Endothelial cell of umbilical vein (primary cell): ENCODE measurements around the gene SLC5A12. TPM values are rescaled to one million over a fixed set of nuclear protein-coding genes. Genes with fewer than 3 reads are reported as not detected.

ENCODE experiments used
- BruUV-seq: library from RNA; stranded (reverse); fragments of 400-500 nt; replicated peaks from 2 replicates; lab custom pipeline; 2021; lab: Mats Ljungman, UMichigan
- CTCF ChIA-PET: fragments of 300-600, 350-600 bp; sonication (Branson Sonifier 250); formaldehyde crosslinking; loops from one replicate; lab custom pipeline; 2021; ENCODE audit warnings: antibody characterized with exemption, inconsistent platforms; lab: Charles Lee
- POLR2A ChIA-PET: fragments of 300-600, 350-600 bp; sonication (Branson Sonifier 250); formaldehyde crosslinking; loops from one replicate; lab custom pipeline; 2021; ENCODE audit warnings: antibody characterized with exemption, inconsistent platforms; lab: Charles Lee
- DNase-seq: peaks from one replicate; pipeline ENCODE4 v3.0.0-alpha.2; 2011; ENCODE audit warnings: low read depth, low spot score
- FAIRE-seq: peaks from 2 replicates; lab custom pipeline; 2011; peaks lifted over from hg19 to GRCh38; lab: Jason Lieb, UNC
- H2AFZ ChIP-seq: 2 replicates; pipeline ENCODE4 v1.6.0; 2012; ENCODE audit warnings: low read depth, low read length, control low read depth, inconsistent platforms
- H3K27ac ChIP-seq: 2 replicates; pipeline ENCODE4 v1.5.1; 2011; ENCODE audit warnings: low read depth, mild to moderate bottlenecking, control low read depth, low read length, moderate library complexity; ENCODE audit not compliant: insufficient read depth
- H3K27me3 ChIP-seq, 2 experiments: 2 replicates each; pipeline versions ENCODE4 v1.6.0 to v1.6.1; 2011; ENCODE audit warnings: low read length in 2 of 2, mixed read lengths in 1 of 2; ENCODE audit not compliant: control insufficient read depth in 2 of 2, insufficient read depth in 2 of 2
- H3K36me3 ChIP-seq, 2 experiments: 2 replicates in 1 of 2; 3 replicates in 1 of 2; pipeline ENCODE4 v1.5.1; 2011; ENCODE audit warnings: low read length in 2 of 2, mild to moderate bottlenecking in 1 of 2, moderate library complexity in 1 of 2; ENCODE audit not compliant: control insufficient read depth in 2 of 2, insufficient read depth in 2 of 2; ENCODE audit errors: extremely low read depth in 1 of 2
- H3K4me1 ChIP-seq: 3 replicates; pipeline ENCODE4 v1.5.1; 2011; ENCODE audit warnings: mild to moderate bottlenecking, low read length; ENCODE audit not compliant: control insufficient read depth, insufficient read depth; ENCODE audit errors: extremely low read depth
- H3K4me2 ChIP-seq: 2 replicates; pipeline ENCODE4 v1.6.1; 2011; ENCODE audit warnings: low read length, control low read depth, mixed read lengths; ENCODE audit not compliant: insufficient read depth
- H3K4me3 ChIP-seq, 3 experiments: fragments of 200-600 bp in 1 of 3; sonication (generic), shearing (Covaris generic) in 1 of 3; replicated peaks in 1 of 3; 2 replicates each; pipeline ENCODE4 v1.5.1; 2011 to 2016; ENCODE audit warnings: control low read depth in 3 of 3, low read length in 3 of 3, mild to moderate bottlenecking in 2 of 3, inconsistent platforms in 1 of 3, low read depth in 1 of 3, moderate library complexity in 1 of 3; ENCODE audit not compliant: insufficient read depth in 1 of 3
- H3K79me2 ChIP-seq: 2 replicates; pipeline ENCODE4 v1.6.0; 2012; ENCODE audit warnings: low read length, inconsistent platforms; ENCODE audit not compliant: control insufficient read depth, insufficient read depth
- H3K9ac ChIP-seq: replicated peaks from 2 replicates; pipeline ENCODE3; 2011; ENCODE audit warnings: low read length, control low read depth; ENCODE audit not compliant: insufficient read depth; ENCODE audit errors: extremely low read depth
- H3K9me1 ChIP-seq: replicated peaks from 3 replicates; pipeline ENCODE4 v1.6.0; 2011; ENCODE audit warnings: mild to moderate bottlenecking, low read length; ENCODE audit not compliant: control insufficient read depth, insufficient read depth; ENCODE audit errors: extremely low read depth
- H3K9me3 ChIP-seq: replicated peaks from 2 replicates; pipeline ENCODE4 v1.5.1; 2012; ENCODE audit warnings: low read length, inconsistent platforms; ENCODE audit not compliant: control insufficient read depth, insufficient read depth
- H4K20me1 ChIP-seq: replicated peaks from 2 replicates; pipeline ENCODE3; 2011; ENCODE audit warnings: mild to moderate bottlenecking, low read length; ENCODE audit not compliant: control insufficient read depth, insufficient read depth; ENCODE audit errors: extremely low read depth
- EZH2 ChIP-seq: IDR thresholded peaks from 2 replicates; pipeline ENCODE4 v1.6.1; 2012; ENCODE audit warnings: borderline replicate concordance, low read depth, mild to moderate bottlenecking, moderate library complexity, low read length, inconsistent platforms; ENCODE audit not compliant: severe bottlenecking
- FOS ChIP-seq: IDR thresholded peaks from 2 replicates; pipeline ENCODE4 v1.6.1; 2011; ENCODE audit warnings: mild to moderate bottlenecking, low read length, moderate library complexity, borderline replicate concordance; ENCODE audit not compliant: insufficient read depth
- GATA2 ChIP-seq: IDR thresholded peaks from 2 replicates; pipeline ENCODE4 v1.7.0; 2011; ENCODE audit warnings: low read depth, mild to moderate bottlenecking, moderate library complexity, mixed read lengths, low read length; ENCODE audit not compliant: insufficient read length, insufficient read depth
- JUN ChIP-seq: IDR thresholded peaks from 2 replicates; pipeline ENCODE4 v1.6.1; 2011; ENCODE audit warnings: borderline replicate concordance, low read depth; ENCODE audit not compliant: insufficient read length, insufficient read depth
- MAX ChIP-seq: IDR thresholded peaks from 2 replicates; pipeline ENCODE4 v1.6.1; 2011; ENCODE audit not compliant: insufficient read depth, insufficient read length
- MYC ChIP-seq: IDR thresholded peaks from one replicate; pipeline ENCODE4 v1.6.1; 2011; ENCODE audit warnings: mild to moderate bottlenecking, low read depth, low read length
- POLR2A ChIP-seq: IDR thresholded peaks from 2 replicates; pipeline ENCODE4 v1.6.1; 2012; ENCODE audit warnings: low read depth, mild to moderate bottlenecking, control low read depth, low read length
- POLR2AphosphoS5 ChIP-seq: IDR thresholded peaks from 2 replicates; pipeline ENCODE4 v1.6.1; 2012; ENCODE audit warnings: low read depth, mild to moderate bottlenecking, control low read depth, low read length, moderate library complexity; ENCODE audit not compliant: insufficient read depth
- dilution Hi-C: fragments of 300-500 bp; cut with MboI; formaldehyde crosslinking; loops from one replicate; pipeline ENCODE4 v1.15.0; 2019; ENCODE audit warnings: low sequenced_read_pairs; ENCODE audit not compliant: extremely low pct_ligation_motif_present
- intact Hi-C: fragments of 100-400 bp; cut with micrococcal nuclease; formaldehyde crosslinking; loops from one replicate; pipeline ENCODE4 v1.10.0; 2022
- polyA plus RNA-seq, 4 experiments: library from polyadenylated mRNA; depleted of rRNA in 3 of 4; stranded (reverse) in 3 of 4; unstranded in 1 of 4; fragments of >200 nt; gene quantifications; 2 replicates each; pipeline versions ENCODE4 v1.2.1 to v1.2.3, GENCODE V29; 2011 to 2012; ENCODE audit warnings: missing spikeins in 1 of 4
- total RNA-seq: library from RNA; stranded (reverse); gene quantifications from 2 replicates; pipeline ENCODE4 v1.2.3, GENCODE V29; 2021
- TF ChIP-seq, protein P1 (sequence below), 2 donors: IDR thresholded peaks; 1 replicate in 1 of 2; 2 replicates in 1 of 2; pipeline ENCODE4 v1.5.1; 2011; ENCODE audit warnings: low read length in 2 of 2, mild to moderate bottlenecking in 2 of 2, moderate library complexity in 2 of 2, control low read depth in 1 of 2, inconsistent platforms in 1 of 2, low read depth in 1 of 2; ENCODE audit not compliant: insufficient read depth in 1 of 2; ENCODE audit errors: extremely low read depth in 1 of 2

Gene SLC5A12
- total and polyA plus RNA-seq, 2 donors (not counting 3 experiments of a cell fraction or from before 2014, with no cell fraction given), result not detected

DNA sequence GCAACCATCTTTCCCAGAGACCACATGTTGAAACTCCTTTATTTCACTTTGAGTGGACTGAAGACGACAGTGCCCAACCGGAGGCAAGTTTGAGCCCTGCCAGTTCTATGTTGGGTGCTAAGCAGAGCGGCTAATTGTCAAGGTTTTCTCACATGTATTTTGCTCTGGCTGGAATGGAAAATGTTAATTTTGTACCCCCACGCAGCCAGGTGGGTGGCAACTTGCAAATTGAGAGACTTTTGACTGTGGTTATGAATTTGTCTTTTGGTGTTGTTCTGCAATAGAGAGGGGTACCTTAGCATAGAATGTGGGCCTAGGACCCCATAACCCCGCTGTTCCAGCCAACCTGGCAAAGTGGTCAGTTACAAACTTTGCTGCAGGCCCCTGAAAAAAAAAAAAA is 42.5 kb upstream of the SLC5A12 start:
- no peak overlapping the region for H2AFZ ChIP-seq
- FAIRE-seq, result no peak
- no peaks in the 10 kb centered on the region for H3K36me3 ChIP-seq
- dilution Hi-C loops, result no loop called here
- no peaks in the 10 kb centered on the region for H3K4me1 ChIP-seq
- no peak for DNase-seq
- intact Hi-C loops, result no loop called here
- H4K20me1 ChIP-seq, result no peaks in the 10 kb centered on the region
- H3K79me2 ChIP-seq, result no peaks in the 10 kb centered on the region
- no peak for TF ChIP-seq EZH2
- CTCF ChIA-PET, result no interaction called here
- no peak overlapping the region for H3K27ac ChIP-seq
- no peaks in the 10 kb centered on the region for H3K9me1 ChIP-seq
- POLR2A ChIA-PET, result no interaction called here
- no TSS peak for BruUV-seq
- H3K9me3 ChIP-seq, result no peaks in the 10 kb centered on the region
- H3K4me2 ChIP-seq, result no peak overlapping the region
- H3K4me3 ChIP-seq, result no peak overlapping the region
- no peak overlapping the region for H3K9ac ChIP-seq
- no peaks in the 10 kb centered on the region for H3K27me3 ChIP-seq

DNA sequence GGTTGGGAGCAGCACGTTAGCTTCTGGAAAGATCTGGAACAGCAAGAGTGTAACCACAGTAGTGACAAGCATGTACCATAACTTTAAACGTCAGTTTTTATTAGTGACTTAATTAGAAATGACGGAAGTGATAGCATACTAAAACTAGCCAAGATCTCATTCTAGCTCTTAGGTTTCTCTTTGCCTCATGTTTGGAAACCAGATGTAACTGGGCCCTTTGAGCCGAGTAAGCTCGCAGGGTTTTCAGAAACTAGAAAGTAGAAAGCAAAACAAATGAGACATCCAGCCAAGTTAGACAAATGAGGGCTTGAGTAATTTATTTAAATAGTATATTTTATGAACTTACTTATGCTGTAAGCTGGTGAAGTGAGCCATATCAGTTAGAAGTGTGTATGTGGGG is 40.2 kb upstream of the SLC5A12 start:
- TF ChIP-seq JUN (no peak), FOS (no peak), POLR2A (no peak), POLR2AphosphoS5 (no peak), GATA2 (no peak), MAX (no peak), EZH2 (no peak), MYC (no peak)
- TF ChIP-seq, protein P1, sequence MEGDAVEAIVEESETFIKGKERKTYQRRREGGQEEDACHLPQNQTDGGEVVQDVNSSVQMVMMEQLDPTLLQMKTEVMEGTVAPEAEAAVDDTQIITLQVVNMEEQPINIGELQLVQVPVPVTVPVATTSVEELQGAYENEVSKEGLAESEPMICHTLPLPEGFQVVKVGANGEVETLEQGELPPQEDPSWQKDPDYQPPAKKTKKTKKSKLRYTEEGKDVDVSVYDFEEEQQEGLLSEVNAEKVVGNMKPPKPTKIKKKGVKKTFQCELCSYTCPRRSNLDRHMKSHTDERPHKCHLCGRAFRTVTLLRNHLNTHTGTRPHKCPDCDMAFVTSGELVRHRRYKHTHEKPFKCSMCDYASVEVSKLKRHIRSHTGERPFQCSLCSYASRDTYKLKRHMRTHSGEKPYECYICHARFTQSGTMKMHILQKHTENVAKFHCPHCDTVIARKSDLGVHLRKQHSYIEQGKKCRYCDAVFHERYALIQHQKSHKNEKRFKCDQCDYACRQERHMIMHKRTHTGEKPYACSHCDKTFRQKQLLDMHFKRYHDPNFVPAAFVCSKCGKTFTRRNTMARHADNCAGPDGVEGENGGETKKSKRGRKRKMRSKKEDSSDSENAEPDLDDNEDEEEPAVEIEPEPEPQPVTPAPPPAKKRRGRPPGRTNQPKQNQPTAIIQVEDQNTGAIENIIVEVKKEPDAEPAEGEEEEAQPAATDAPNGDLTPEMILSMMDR (IDR thresholded peaks at IDR 0.05; ENCODE audit: extremely low read depth in 1 of 2, insufficient read depth in 1 of 2, low read depth in 1 of 2, low read length in 2 of 2), result no peak
- BruUV-seq, result no TSS peak
- Histone ChIP-seq H3K4me3 (no peak overlapping the region), H3K4me1 (no peaks in the 10 kb centered on the region), H3K36me3 (no peaks in the 10 kb centered on the region), H3K27me3 (no peaks in the 10 kb centered on the region), H3K79me2 (no peaks in the 10 kb centered on the region), H3K9ac (no peak overlapping the region), H3K4me2 (no peak overlapping the region), H2AFZ (no peak overlapping the region), H3K9me3 (no peaks in the 10 kb centered on the region), H3K9me1 (no peaks in the 10 kb centered on the region), H3K27ac (no peak overlapping the region), H4K20me1 (no peaks in the 10 kb centered on the region)
- intact Hi-C loops (no loop called here), dilution Hi-C loops (no loop called here)
- POLR2A ChIA-PET, result no interaction called here
- CTCF ChIA-PET, result interaction anchor here (1.2 kb wide), 1 partner anchor 10 kb away, joined by 3 read pairs; no protein-coding TSS in a partner anchor
- FAIRE-seq (no peak), DNase-seq (no peak)
